ENCODE results near the gene SSUH2.

DNA sequence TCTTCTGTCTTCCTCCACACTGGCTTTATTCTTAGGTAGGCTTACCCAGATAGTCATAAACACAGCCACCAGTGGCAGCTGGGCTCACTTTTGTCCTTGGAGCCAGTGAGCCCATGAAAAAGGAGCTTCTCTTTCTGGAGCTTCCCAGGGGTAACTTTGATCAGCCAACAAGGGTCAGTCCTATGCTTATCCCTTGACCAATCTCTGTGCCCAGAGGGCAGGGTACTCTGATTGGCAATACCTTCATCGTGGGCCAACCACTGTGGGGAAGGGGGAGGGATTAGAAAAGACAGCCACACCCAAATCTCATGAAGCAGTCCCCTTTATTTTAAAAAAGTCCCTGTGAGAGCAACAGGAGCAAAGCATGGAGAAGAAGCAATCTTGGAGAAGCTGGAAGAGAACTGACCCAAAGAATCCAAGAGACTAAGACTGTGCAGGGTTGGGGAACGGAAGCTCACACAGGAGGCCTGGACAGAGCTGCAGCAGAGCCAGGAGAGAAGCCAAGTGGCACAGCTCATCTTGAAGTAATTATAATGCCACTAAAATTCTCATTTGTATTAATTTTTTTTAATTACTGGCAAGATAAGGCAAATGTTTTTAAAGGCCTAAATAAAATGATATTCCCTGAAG is 70.4 kb downstream of the SSUH2 start:
- TF ChIP-seq, protein P1, sequence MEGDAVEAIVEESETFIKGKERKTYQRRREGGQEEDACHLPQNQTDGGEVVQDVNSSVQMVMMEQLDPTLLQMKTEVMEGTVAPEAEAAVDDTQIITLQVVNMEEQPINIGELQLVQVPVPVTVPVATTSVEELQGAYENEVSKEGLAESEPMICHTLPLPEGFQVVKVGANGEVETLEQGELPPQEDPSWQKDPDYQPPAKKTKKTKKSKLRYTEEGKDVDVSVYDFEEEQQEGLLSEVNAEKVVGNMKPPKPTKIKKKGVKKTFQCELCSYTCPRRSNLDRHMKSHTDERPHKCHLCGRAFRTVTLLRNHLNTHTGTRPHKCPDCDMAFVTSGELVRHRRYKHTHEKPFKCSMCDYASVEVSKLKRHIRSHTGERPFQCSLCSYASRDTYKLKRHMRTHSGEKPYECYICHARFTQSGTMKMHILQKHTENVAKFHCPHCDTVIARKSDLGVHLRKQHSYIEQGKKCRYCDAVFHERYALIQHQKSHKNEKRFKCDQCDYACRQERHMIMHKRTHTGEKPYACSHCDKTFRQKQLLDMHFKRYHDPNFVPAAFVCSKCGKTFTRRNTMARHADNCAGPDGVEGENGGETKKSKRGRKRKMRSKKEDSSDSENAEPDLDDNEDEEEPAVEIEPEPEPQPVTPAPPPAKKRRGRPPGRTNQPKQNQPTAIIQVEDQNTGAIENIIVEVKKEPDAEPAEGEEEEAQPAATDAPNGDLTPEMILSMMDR (IDR thresholded peaks at IDR 0.05) = no peak
- no peak for TF ChIP-seq POLR2A (IDR thresholded peaks at IDR 0.05; ENCODE audit: low read depth)

Measured in esophagus muscularis mucosa (tissue), 3 donors.